Lower lobe of right lung (tissue), 2 donors: ENCODE measurements around the gene PCOLCE2. TPM values are rescaled to one million over a fixed set of nuclear protein-coding genes. Genes with fewer than 3 reads are reported as not detected.

ENCODE experiments used
- ATAC-seq, 2 donors: fragments of 200-7000 bp; cut with Tn5 transposase; one replicate each; pipeline ENCODE4 v1.9.1; 2020 to 2022; ENCODE audit warnings: mild to moderate bottlenecking in 2 of 2, moderate library complexity in 2 of 2
- DNase-seq: peaks from one replicate; pipeline ENCODE4 v3.0.0-alpha.2; 2020
- H3K27ac ChIP-seq: fragments of 200-600 bp; one replicate; pipeline ENCODE4 v1.8.0; 2022
- H3K27me3 ChIP-seq: fragments of 200-600 bp; one replicate; pipeline ENCODE4 v1.8.0; 2022; ENCODE audit warnings: low read depth
- H3K36me3 ChIP-seq: fragments of 200-600 bp; one replicate; pipeline ENCODE4 v1.8.0; 2022; ENCODE audit warnings: mild to moderate bottlenecking
- H3K4me1 ChIP-seq: fragments of 200-600 bp; one replicate; pipeline ENCODE4 v1.8.0; 2022
- H3K4me3 ChIP-seq: fragments of 200-600 bp; one replicate; pipeline ENCODE4 v1.8.0; 2022; ENCODE audit warnings: mild to moderate bottlenecking
- H3K9me3 ChIP-seq: fragments of 200-600 bp; one replicate; pipeline ENCODE4 v1.8.0; 2022
- intact Hi-C: fragments of 100-400 bp; cut with DNase I; formaldehyde crosslinking; loops from one replicate; pipeline ENCODE4 v1.11.0; 2022
- total RNA-seq: library from RNA; stranded (reverse); fragmentation: NEBNext Ultra II Directional; extraction: Animal tissue kit (Norgen Biotek cat#: 25700); gene quantifications from one replicate; pipeline ENCODE4 v1.2.1, GENCODE V29; 2021
- TF ChIP-seq, protein P1 (sequence below): fragments of 200-600 bp; IDR thresholded peaks from one replicate; pipeline ENCODE4 v1.8.0; 2022; ENCODE audit warnings: antibody characterized with exemption, mild to moderate bottlenecking
- donor health status: DM: no; HTN: yes; CAD: no; lungs with severe emphysema.

Gene PCOLCE2
- total RNA-seq, 1 donor from 2014 or later = 41.0 TPM

DNA sequence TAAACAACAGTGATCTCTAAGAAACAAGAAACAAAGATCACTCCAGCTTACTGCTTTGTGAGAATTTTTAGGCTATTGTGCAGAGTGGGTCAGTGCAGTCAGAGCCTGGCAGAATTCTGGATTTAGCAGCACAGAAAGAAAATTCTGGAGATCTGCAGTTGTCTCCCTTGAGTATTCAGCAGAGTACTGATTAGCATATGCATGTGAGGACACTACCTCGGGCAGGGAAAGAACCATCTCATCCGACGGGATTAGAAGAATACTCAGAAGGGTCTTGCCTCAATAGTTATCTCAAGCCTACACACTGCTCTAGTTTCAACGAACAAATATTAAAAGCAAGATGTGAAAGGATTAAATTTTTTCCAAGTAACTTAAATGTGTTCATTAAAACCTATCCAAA lies 94.4 kb downstream of the PCOLCE2 start:
- H3K36me3 ChIP-seq = no peaks in the 10 kb centered on the region

DNA sequence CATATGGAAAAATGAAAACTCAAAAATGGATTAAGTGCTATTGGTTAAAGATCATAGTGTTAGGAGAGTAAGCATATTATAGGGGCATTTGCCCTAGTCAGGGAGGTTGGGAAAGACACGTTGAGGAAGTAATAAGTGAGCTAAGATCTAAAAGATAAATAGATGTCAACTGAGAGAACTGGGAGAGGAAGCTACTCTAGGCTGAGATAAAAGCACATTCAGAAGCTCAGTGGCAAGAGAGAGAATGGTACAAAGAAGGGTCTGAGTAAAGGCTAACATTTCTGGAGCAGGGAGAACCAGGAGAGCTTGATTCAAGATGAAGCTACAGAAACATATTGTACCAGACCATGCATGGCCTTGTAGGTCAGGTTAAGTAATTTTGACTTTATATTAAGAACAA lies 101.2 kb downstream of the PCOLCE2 start:
- H3K27ac ChIP-seq = no peak overlapping the region
- ATAC-seq (no peak), DNase-seq (no peak)
- H3K4me1 ChIP-seq = no peaks in the 10 kb centered on the region
- H3K9me3 ChIP-seq = no peaks in the 10 kb centered on the region
- TF ChIP-seq, protein P1, sequence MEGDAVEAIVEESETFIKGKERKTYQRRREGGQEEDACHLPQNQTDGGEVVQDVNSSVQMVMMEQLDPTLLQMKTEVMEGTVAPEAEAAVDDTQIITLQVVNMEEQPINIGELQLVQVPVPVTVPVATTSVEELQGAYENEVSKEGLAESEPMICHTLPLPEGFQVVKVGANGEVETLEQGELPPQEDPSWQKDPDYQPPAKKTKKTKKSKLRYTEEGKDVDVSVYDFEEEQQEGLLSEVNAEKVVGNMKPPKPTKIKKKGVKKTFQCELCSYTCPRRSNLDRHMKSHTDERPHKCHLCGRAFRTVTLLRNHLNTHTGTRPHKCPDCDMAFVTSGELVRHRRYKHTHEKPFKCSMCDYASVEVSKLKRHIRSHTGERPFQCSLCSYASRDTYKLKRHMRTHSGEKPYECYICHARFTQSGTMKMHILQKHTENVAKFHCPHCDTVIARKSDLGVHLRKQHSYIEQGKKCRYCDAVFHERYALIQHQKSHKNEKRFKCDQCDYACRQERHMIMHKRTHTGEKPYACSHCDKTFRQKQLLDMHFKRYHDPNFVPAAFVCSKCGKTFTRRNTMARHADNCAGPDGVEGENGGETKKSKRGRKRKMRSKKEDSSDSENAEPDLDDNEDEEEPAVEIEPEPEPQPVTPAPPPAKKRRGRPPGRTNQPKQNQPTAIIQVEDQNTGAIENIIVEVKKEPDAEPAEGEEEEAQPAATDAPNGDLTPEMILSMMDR = no peak
- H3K4me3 ChIP-seq = no peak overlapping the region
- no peaks in the 10 kb centered on the region for H3K36me3 ChIP-seq
- intact Hi-C loops = no loop called here
- H3K27me3 ChIP-seq = no peaks in the 10 kb centered on the region

More for the DNA sequence above, 94.4 kb downstream of the PCOLCE2 start:
- no peak for DNase-seq
- intact Hi-C loops = no loop called here
- TF ChIP-seq, protein P1 = no peak
- H3K4me3 ChIP-seq = no peak overlapping the region
- ATAC-seq = no peak
- H3K9me3 ChIP-seq = no peaks in the 10 kb centered on the region
- no peaks in the 10 kb centered on the region for H3K27me3 ChIP-seq
- H3K27ac ChIP-seq = no peak overlapping the region
- no peaks in the 10 kb centered on the region for H3K4me1 ChIP-seq

DNA sequence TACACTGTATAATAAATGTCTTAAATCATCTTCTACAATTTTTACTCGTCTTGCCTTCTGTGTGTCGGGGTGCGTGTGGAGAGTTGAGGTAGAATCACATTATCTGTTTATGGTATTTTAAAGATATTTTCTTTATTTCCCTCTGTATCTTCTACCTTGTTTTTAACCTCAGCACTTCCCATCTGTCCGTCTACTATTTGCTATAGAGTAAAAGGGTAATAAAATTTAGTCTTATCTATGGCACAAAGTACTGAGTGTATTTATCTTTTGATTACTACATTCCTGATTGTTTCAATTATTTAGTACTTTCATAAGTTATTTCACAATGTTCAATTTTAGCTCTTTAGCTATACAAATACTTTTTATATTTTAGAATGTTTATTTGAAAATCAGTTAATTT lies 102.9 kb downstream of the PCOLCE2 start:
- DNase-seq (no peak), ATAC-seq (no peak)
- no peaks in the 10 kb centered on the region for H3K4me1 ChIP-seq
- H3K4me3 ChIP-seq = no peak overlapping the region
- no peaks in the 10 kb centered on the region for H3K36me3 ChIP-seq
- no peaks in the 10 kb centered on the region for H3K9me3 ChIP-seq
- H3K27ac ChIP-seq = no peak overlapping the region
- H3K27me3 ChIP-seq = no peaks in the 10 kb centered on the region
- TF ChIP-seq, protein P1 = no peak
- intact Hi-C loops = no loop called here

DNA sequence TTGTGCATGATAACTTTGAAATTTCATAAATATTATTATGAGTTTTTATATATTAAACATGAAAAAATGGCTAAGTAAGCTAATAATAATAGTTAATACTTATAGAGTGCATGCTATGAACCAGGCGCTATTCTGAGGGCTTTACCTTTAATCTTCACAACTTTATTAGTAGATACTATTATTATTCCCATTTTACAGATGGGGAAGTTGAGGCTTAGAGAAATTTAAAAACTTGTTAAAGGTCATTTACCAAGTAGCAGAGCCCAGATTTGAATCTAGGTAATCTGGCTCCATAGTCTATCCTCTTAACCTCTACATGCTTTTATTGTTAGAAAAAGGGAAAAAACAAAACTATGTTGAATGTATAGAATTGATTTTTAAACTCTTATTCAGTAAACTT lies 104.7 kb downstream of the PCOLCE2 start:
- intact Hi-C loops = no loop called here
- H3K36me3 ChIP-seq = no peaks in the 10 kb centered on the region
- TF ChIP-seq, protein P1 = no peak
- DNase-seq (no peak), ATAC-seq (no peak)
- no peak overlapping the region for H3K4me3 ChIP-seq
- H3K4me1 ChIP-seq = no peaks in the 10 kb centered on the region
- H3K9me3 ChIP-seq = no peaks in the 10 kb centered on the region
- H3K27me3 ChIP-seq = no peaks in the 10 kb centered on the region
- no peak overlapping the region for H3K27ac ChIP-seq

DNA sequence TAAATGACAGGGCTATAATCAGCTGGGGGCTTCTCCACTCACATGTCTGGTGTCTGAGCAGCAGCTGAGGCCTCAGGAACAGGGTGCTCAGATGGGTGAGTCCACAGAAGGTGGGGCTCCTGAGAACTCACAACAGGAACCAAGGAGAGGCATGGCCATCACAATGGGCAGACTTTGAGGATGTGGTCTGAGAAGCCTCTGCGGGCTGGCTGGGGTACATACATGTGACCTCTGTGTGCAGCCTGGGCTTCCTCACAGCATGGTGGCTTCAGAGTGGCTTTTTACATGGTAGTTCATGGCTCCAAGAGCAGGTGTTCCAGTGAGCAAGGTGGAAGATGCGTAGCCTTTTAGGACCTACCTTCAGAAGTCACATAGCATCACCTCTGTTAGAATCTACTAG lies 106.3 kb downstream of the PCOLCE2 start:
- Histone ChIP-seq H3K27me3 (no peaks in the 10 kb centered on the region), H3K27ac (no peak overlapping the region), H3K9me3 (no peaks in the 10 kb centered on the region), H3K4me1 (no peaks in the 10 kb centered on the region), H3K4me3 (no peak overlapping the region), H3K36me3 (no peaks in the 10 kb centered on the region)
- ATAC-seq (no peak), DNase-seq (no peak)
- TF ChIP-seq, protein P1 = no peak
- intact Hi-C loops = no loop called here

DNA sequence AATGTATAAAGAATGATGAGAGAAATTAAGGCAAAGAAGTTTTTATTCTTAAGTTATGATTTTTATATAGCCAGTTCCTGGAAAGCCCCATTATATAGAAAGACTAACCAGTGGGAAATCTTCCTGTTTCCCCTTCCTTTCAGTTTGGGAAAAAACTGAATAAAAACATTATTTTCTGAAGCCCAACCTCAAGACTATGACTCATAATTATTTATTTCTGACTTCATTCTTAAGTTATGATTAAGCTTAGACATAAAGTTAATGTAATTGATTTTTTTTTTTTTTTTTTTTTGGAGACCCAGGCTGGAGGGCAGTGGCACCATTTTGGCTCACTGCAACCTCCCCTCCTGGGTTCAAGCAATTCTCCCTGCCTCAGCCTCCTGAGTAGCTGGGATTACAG lies 109.3 kb downstream of the PCOLCE2 start:
- DNase-seq (no peak), ATAC-seq (no peak)
- Histone ChIP-seq H3K27ac (no peak overlapping the region), H3K36me3 (no peaks in the 10 kb centered on the region), H3K4me3 (no peak overlapping the region), H3K9me3 (no peaks in the 10 kb centered on the region), H3K27me3 (no peaks in the 10 kb centered on the region), H3K4me1 (no peaks in the 10 kb centered on the region)
- TF ChIP-seq, protein P1 = no peak
- intact Hi-C loops = no loop called here
